ENCODE measurements around the gene SLC39A11. TPM values are rescaled to one million over a fixed set of nuclear protein-coding genes. Genes with fewer than 3 reads are reported as not detected.

Gene SLC39A11
- total RNA-seq, 1 donor from 2014 or later: 4.9 TPM

DNA sequence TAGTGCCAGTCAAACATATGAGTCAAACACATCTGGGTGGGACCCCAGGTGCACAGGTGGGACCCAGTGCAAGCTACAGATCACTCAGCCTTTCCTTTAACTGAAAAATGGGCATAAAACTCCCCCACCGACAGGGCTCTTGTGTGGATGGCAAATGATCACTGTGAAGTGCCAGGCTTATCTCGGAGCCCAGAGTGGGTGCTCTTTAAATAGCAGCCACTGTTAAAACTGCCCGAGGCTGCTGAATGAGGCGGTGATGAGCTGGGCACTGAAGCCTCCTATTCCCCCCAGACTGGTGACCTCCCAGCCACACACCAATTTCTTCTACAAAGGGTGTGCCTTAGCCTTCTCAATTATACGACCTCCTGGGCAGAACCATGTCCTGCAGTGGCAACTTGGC lies 433.8 kb downstream of the SLC39A11 start:
- DNase-seq (ENCODE audit: low spot score in 2 of 2): no peak
- Histone ChIP-seq H3K9me3 (no peaks in the 10 kb centered on the region), H3K27ac (no peak overlapping the region), H3K36me3 (no peaks in the 10 kb centered on the region), H3K4me3 (no peak overlapping the region), H3K27me3 (no peaks in the 10 kb centered on the region), H3K4me1 (no peaks in the 10 kb centered on the region)
- TF ChIP-seq, protein P1, sequence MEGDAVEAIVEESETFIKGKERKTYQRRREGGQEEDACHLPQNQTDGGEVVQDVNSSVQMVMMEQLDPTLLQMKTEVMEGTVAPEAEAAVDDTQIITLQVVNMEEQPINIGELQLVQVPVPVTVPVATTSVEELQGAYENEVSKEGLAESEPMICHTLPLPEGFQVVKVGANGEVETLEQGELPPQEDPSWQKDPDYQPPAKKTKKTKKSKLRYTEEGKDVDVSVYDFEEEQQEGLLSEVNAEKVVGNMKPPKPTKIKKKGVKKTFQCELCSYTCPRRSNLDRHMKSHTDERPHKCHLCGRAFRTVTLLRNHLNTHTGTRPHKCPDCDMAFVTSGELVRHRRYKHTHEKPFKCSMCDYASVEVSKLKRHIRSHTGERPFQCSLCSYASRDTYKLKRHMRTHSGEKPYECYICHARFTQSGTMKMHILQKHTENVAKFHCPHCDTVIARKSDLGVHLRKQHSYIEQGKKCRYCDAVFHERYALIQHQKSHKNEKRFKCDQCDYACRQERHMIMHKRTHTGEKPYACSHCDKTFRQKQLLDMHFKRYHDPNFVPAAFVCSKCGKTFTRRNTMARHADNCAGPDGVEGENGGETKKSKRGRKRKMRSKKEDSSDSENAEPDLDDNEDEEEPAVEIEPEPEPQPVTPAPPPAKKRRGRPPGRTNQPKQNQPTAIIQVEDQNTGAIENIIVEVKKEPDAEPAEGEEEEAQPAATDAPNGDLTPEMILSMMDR (IDR thresholded peaks at IDR 0.05): no peak
- intact Hi-C loops (cut with DNase I): no loop called here

DNA sequence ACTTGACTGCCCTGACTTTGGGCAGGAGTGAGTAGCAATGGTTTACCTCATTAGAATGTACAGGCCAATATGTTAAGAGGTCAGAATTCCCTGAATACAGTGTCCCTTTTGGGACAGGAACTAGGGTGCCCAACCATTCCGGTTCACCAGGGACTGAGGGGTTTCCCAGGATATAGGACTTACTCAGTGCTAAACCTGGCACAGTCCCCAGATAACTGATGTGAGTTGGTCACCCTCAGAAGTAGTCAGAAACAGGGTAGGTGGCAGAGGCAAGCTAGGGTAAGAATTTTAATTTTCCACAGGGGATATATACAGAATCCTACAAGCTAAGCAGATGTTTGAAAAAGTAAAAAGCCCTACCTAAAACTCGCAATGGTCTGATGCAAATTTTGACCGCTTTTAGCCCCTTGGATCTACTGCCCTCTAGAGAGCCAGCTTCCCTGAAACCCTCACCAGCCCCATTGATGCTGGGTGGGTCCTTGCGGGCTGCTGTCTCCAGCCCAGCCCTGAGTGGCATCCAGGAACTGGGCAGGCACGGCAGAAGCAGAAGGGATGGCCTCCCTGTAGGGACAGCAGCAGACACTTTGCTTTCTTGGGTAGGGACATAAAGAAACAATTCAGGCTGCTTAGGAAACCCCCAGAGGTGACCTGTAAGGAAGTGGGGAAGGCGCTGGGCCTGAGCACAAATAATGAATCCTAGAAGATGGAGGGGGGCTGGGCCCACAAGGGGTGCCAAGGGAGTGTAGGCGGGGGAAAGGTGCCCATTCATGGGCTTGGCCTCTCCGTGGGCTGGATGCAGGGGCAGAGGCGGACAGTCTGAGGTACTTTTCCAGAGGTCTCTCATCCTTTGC lies 434.8 kb downstream of the SLC39A11 start:
- H3K27ac ChIP-seq: no peak overlapping the region
- no peak for DNase-seq (ENCODE audit: low spot score in 2 of 2)
- intact Hi-C loops (cut with DNase I): no loop called here
- H3K4me3 ChIP-seq: no peak overlapping the region
- TF ChIP-seq, protein P1 (IDR thresholded peaks at IDR 0.05): no peak
- no peaks in the 10 kb centered on the region for H3K4me1 ChIP-seq
- H3K27me3 ChIP-seq: no peaks in the 10 kb centered on the region
- no peaks in the 10 kb centered on the region for H3K9me3 ChIP-seq
- H3K36me3 ChIP-seq: no peaks in the 10 kb centered on the region

DNA sequence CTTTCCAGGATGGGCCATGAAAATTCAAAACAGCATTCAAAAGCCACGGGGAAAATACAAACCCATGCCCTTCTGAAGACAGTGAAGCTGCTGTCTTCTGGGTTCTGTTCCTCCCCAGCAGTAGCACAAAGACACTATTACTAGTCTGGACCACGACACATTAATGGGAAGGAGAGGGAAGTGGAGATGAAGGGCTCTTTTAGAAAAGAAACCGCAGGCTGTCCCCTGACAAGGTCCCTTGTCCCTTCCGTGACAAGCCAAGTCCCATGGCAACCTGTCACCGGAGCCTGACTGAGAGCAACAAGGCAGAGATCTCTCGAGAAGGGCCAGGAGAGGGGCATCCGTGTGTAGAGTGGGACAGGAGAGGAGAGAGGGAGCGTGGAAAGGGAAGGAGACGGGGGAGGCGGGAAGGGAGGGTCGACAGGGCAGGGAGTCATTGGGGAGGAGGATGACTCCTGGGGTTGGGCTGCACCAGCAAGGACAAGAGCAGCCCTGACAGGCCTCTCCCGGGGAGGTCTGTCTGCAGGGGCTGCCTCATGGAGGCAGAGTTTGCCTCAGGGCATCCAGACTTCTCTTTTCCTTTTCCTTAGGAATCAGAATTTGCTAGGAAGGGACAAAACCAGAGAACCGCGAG lies 436.2 kb downstream of the SLC39A11 start:
- H3K4me1 ChIP-seq: no peaks in the 10 kb centered on the region
- H3K27ac ChIP-seq: no peak overlapping the region
- H3K4me3 ChIP-seq: no peak overlapping the region
- H3K9me3 ChIP-seq: no peaks in the 10 kb centered on the region
- no peak for DNase-seq (ENCODE audit: low spot score in 2 of 2)
- intact Hi-C loops (cut with DNase I): no loop called here
- TF ChIP-seq, protein P1 (IDR thresholded peaks at IDR 0.05): no peak
- H3K27me3 ChIP-seq: no peaks in the 10 kb centered on the region
- no peaks in the 10 kb centered on the region for H3K36me3 ChIP-seq

DNA sequence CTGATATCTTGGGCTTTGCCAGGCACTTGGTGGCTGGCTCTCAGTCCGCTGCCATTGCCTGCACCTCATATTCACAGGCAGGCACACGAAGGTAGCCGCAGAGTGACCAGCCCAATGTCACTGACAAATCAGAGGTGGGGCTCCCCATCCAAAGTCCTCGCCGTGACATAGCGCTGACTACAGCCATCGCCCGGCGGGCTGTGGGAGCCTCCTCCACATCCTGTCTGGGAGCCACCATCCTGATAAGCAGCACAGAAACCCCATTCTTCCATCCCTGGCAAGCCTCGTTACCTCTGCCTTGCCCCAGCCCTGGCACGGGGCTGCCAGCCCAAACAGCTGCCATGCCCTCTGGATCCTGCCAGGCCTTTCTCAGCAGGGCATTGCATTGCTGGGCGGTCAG lies 437.8 kb downstream of the SLC39A11 start:
- no peak for DNase-seq (ENCODE audit: low spot score in 2 of 2)
- intact Hi-C loops (cut with DNase I): no loop called here
- no peaks in the 10 kb centered on the region for H3K27me3 ChIP-seq
- H3K9me3 ChIP-seq: no peaks in the 10 kb centered on the region
- no peak overlapping the region for H3K4me3 ChIP-seq
- no peaks in the 10 kb centered on the region for H3K36me3 ChIP-seq
- TF ChIP-seq, protein P1 (IDR thresholded peaks at IDR 0.05): no peak
- H3K27ac ChIP-seq: no peak overlapping the region
- no peaks in the 10 kb centered on the region for H3K4me1 ChIP-seq

DNA sequence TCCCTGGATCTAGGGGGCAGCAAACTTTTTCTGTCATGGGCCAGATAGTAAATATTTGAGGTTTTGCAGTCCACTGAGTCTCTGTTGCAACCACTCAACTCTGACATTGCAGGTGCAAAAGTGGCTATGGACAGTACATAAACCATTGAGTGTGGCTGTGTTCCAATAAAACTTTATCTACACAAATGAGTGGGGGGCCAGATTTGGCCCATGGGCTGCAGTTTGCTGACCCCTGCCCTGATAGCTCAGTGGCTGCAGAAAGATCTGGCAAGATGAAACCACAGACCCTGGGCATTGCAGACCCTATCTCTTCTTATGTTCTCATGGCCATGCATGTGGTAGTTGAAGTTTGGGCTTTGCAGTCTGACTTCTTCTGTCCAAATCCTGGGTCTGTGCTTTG lies 440.5 kb downstream of the SLC39A11 start:
- DNase-seq (ENCODE audit: low spot score in 2 of 2): no peak
- TF ChIP-seq, protein P1 (IDR thresholded peaks at IDR 0.05): no peak
- intact Hi-C loops (cut with DNase I): no loop called here
- Histone ChIP-seq H3K36me3 (peaks cover 0 to 7% of the 10 kb centered on the region in 2 donors), H3K27me3 (no peaks in the 10 kb centered on the region), H3K9me3 (no peaks in the 10 kb centered on the region), H3K27ac (no peak overlapping the region), H3K4me1 (no peaks in the 10 kb centered on the region), H3K4me3 (no peak overlapping the region)
